HG03280 (cell line): ENCODE data around the gene PDE4B.
"Not testable (repeated sequence)": the region's sequence is repeated elsewhere in the genome, so short reads cannot be mapped to it uniquely, and the experiment has no call there.

Experiments used
- ATAC-seq: cut with Tn5 transposase; IDR thresholded peaks from one replicate; pipeline ENCODE4 v1.9.1; 2021; ENCODE audit warnings: mild to moderate bottlenecking, moderate library complexity; ENCODE audit not compliant: unreplicated experiment

Gene PDE4B

DNA sequence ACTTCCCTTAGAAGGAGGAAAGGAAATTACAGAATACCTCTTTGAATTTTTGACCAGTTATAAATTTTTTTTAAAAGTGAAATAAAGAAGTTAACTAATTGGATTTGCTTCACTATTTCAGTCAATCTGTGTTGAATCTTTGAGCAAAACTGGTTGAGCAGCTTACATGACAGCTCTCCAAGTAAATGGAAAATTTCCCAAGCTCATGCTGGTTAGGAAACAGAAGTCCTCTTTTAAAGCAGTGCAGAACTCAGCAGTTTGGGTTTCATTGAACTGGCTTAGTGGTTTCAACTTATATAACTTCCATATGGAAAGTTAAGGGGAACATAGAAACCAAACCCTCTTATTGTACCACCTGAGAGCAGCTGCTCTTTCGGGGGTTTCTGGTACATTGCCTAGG is 250.5 kb downstream of the PDE4B start:
- ATAC-seq = no peak

DNA sequence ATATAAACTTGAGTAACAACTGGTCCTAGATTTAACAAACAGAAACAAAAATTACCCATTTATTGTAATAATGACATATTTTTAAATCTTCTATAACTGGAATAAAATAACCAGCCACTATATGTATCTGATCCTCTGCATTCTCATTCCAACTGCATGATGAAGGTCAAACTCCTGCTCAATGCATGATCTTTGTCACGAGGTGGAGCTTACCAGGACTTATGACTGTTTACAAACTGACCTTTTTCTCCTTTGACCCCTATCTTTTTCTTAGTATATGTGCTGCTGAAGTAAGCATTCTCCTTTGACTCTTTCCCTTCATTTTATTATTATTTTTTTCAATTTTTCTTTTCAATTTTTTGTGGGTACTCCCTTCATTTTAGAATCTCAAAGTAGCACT is 252.2 kb downstream of the PDE4B start:
- no peak for ATAC-seq

DNA sequence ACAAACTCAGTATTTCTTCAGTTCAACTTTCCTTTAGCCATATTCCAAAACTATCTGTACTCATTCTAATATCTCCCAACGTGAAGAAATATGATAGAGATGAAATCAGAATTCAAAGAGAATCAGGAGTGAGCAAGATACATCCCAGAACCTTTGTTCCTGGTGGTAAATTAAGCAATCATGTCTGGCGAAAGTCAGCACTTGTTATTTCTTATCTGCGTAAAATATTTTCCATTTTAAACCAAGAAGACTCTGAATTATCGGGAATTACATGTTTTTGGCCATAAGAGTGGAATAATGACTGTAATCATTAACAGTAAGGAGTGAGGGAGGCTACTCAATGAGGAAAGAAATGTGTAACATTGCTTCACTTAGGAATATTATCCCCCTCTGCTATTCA is 253.7 kb downstream of the PDE4B start:
- ATAC-seq = no peak

DNA sequence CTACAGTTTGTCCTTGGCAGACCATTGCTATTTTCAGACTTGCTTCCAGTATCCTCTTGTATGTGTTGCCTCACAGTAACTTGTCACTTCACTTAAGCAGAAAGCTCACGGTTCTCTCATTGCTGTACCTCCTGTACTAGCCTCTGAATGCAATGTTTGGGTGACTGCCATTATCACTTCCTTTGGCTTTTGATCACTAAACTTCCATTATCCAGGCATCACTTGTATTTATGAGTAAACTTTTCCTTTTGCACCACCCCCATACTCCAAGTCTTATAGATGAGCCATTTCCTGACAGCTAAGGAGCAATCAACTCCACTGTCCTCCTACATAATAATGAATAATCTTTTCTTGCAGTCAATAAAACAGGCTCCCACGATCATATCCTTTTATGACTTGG is 255.3 kb downstream of the PDE4B start:
- ATAC-seq = no peak

DNA sequence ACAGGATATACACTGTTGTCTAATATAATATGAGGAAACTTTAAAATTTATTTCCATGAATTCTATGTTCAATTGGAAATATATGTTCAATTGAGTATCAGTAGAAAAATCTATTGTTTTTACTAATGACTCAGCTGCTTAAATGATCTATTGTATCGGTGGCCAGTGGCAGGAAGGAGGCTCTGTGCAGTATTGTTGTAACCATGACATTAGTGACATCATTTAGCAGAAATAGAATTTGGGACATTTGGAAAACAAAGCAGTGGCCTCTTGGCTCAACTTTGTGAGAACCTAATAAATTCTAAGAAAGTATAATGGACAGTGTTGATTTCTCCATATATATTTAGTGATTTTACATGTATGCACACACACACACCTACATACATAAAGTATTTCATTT is 257.4 kb downstream of the PDE4B start:
- no peak for ATAC-seq

DNA sequence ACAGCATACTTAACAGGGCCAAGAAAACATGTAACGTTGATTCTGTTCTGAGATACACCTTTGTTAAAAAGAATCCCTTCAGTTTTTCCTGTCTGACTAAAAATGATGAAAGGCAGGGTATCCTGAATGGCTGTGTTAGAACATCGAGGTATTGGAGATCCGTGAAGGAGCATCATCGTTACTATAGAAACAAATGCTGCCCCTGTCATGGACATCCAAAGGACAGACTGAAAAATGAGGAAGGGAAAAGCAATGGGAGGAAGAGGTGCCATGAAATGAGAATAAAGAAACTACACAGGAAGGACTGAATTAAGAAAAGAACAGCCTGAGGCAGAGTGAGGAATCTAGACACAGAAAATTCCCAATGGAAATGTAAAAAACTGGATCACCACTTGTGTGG is 257.9 kb downstream of the PDE4B start:
- ATAC-seq = no peak

DNA sequence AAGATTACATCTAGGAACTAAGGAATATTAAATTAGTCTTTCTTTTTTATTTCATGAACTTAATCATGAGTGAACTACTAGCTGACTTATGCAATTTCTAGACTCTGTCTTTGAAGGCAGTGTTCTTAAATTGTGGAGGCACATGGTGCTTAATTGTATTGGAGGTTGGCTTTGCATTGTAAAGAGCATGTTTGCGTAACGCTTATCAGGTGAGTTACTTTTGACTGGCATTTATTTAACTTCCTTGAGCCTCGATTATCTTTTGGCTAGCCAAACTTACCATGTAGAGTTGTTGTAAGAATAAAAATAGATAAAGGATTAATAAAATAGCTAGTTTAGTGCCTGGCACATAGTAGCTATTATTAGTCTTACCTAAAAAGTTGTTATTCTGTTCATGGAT is 262.4 kb downstream of the PDE4B start:
- no peak for ATAC-seq

DNA sequence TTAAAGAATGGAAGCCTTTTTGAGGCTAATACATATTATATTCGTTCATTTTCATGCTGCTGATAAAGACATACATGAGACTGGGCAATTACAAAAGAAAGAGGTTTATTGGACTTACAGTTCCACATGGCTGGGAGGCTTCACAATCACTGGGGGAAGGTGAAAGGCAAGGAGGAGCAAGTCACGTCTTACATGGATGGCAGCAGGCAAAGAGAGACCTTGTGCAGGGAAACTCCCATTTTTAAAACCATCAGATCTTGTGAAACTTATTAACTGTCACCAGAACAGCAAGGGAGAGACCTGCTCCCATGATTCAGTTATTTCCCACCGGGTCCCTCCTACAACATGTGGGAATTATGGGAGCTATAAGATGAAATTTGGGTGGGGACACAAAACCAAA is 264.8 kb downstream of the PDE4B start:
- ATAC-seq = not testable (repeated sequence)

DNA sequence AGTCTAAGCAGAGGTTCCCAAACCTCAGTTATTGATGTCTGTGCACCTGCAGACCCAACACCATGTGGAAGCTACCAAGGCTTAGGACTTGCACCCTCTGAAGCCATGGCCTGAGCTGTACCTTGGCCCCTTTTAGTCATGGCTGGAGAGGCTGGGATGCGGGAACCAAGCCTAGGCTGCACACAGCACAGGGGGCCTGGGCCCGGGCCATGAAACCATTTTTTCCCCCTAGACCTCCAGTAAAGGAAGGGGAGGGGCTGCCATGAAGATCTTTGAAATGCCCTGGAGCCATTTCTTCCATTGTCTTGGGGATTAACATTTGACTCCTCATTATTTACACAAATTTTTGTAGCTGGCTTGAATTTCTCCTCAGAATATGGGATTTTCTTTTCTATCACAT is 265.9 kb downstream of the PDE4B start:
- no peak for ATAC-seq

DNA sequence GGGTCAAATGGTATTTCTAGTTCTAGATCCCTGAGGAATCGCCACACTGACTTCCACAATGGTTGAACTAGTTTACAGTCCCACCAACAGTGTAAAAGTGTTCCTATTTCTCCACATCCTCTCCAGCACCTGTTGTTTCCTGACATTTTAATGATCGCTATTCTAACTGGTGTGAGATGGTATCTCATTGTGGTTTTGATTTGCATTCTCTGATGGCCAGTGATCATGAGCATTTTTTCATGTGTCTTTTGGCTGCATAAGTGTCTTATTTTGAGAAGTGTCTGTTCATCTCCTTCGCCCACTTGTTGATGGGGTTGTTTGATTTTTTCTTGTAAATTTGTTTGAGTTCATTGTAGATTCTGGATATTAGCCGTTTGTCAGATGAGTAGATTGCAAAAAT is 274.5 kb downstream of the PDE4B start:
- not testable (repeated sequence) for ATAC-seq

DNA sequence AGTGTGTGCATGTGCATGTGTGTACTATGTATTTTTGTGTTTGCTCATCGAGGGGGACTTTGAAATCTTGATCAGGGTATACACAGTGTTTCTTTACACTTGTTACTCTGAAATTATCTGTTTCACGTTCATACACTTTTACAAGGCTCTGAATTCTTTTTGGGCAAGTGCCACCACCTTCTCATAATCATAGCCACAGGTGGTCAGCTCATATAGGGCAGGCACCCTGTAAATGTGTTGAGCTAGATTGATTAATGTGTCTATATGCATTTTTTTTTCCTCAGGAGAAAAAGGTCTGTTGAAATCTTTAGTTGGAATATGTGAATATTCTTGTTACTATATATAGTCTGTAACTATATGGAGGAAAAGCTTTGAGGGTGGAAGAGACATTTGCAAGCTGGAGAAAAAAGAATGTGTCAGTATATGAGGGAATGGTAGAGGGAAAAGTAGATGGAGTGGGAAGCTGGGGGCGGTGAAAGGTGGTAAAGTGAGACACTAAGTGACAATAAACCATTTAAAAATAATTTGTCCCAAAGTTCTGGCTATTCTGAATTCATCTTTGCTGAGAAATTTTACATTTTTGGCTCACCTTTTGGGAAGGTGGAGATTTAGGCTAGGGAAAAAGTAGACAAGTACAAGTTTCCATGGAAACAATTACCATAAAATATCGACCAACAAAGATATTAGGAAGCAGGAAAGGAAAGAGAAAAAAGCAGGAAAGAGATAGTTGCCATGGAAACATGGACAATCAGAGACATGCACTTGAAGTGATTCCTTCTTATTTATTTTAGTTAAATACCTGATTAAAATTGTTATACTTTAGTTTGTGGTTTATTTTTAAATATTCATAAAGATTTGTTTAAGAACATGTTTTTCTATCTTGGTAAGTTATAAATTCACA is 277.5 kb downstream of the PDE4B start:
- ATAC-seq = no peak

DNA sequence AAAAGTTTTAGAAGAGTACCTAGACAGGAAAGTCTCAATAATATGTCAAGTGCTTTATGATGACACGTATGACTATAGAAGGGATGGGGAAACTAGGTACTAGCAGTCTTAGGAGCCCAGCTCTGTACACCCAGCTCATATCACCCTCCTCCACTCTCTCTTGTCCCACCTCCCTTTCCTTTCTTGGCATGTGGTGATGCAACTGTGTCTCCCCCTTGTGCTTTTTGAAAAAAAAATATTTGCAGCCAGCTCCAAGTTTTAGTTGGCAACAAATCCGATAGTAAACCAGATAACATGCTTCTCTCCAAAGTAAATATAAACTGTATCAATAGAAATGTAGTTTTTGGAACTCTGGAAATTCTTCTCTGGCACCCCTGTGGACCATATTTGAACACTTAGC is 280.7 kb downstream of the PDE4B start:
- no peak for ATAC-seq

DNA sequence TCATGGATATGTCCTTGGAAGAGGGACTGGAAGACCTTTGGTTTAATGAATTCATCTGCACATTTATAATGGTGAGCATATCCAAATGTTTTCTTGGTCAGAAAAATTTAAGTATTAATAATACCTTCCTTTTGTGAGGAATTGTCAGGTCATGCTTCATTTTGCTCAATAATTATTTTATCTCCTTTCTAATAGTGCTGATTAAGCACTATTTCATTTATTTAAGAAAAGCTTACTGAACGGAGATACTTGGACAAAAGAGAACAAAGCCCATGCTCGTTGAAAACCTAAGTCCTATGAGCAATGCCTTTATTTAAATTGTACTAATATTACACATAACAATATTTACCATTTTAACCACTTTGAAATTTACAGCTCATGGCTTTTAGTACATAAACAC is 281.5 kb downstream of the PDE4B start:
- no peak for ATAC-seq

DNA sequence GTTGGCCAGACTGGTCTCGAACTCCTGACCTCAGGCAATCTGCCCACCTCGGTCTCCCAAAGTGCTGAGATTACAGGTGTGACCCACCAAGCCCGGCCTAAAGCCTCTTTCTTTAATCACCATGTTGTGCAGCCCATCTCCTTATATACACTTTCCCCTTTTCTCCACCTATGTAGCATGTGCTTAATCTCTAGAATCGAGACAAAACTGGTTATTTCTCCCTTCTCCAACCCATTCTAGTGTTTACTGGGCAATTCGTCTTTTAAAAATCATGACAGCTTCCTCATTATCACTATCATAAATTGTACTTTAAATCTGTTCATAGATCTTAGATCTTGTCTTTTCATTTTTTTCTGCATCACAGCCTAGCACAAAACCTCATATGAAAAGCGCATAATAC is 285.7 kb downstream of the PDE4B start:
- ATAC-seq = no peak

DNA sequence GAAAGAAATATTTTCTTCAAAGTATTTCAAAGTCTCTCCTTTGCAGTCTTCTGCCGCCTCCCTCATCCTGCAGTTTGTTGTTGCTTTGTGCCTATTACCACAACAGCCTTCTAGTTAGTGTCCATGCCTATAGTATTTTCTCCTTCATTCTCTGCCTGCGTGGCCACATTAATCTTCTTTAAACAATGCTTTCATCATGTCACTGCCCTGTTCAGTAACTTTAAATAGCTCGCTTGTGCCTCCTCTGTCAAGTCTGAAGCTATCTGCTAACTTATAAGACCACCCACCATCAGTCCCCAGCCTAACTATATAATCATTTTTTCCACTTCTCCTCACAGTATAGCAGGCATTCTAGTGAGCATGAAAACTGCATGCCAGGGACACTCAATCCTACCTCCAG is 290.3 kb downstream of the PDE4B start:
- ATAC-seq = no peak

DNA sequence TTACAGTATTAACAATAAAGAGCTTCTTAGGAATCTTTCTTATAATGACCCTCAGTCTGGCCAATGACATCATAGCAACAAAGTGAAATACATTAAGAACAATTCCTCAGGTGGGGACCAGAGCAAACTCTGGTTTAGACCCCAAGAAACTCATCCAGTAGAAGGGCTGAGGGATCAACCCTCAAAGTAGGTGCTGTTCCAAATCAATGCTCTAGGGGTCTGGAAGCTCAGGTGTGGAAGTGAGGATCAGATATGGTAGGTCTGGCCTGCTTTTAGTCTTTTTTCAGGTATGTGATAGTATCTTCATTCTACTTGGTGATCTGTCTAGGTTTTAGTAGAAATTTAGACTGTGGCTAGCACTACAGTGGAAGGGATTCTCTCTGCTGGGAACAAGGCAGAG is 291.7 kb downstream of the PDE4B start:
- no peak for ATAC-seq

DNA sequence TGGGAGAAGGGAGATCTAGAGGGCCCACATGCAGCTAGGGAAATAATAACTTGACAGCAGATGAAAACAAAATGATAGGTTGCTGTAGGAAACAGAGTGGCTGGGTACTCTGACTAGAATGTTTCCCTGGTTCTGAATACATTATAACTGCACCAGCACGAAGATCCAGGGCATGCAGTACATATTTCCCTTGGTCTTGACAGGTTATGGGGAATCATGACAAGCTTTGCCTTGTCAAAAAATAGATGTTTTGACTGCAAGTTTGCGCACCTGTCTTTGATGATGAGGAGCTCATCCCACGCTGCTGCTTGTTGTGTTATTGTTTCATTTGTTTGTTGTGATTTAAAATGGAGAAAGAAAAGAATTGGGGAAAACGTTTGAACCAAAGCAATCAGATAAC is 292.9 kb downstream of the PDE4B start:
- no peak for ATAC-seq

DNA sequence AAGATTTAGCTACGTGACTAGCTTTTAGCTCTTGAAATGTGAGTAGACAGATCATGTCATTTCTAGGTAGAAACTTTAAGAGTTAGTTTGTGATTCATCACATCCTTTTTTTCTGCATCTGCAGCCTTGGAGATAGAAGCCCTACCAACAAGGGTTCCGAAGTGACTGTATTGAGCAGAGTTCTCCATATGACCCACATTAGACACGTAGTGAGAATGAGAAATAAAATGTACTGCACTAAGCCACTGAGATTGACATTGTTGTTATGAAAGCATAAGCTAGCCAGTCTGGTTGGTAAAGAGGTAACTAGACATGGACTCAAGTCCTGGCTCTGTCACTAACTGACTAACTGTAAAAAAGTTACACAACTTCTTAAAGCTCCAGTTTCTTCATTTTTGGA is 296.1 kb downstream of the PDE4B start:
- ATAC-seq = no peak

DNA sequence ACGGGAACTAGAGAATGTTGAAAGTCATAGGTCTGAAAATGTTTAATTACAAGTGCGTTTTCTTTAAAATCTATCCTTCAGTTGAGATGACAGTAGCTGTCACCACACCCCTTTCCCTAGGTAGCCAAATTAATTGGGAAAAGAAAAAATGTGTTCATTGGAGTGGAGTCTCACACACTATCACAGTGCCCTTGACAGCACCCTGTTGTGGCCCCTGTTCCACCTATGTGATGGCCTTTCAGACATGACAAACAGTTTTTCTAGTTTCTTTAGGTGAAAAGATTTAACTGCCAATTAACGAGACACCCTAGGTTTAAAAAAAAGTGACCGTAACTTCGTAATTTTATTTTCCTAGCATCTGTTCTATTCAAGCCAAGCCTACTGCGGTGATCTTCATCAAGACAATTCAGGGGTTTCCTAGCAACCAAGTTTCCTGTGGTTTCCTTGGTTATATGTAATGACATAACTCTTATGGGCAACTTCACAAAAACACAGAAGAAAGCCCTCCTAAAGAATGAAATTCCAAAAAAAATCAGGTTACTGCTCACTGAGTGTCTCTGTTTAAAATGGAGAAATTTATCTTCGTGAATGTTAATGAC is 298.3 kb downstream of the PDE4B start:
- ATAC-seq = no peak

DNA sequence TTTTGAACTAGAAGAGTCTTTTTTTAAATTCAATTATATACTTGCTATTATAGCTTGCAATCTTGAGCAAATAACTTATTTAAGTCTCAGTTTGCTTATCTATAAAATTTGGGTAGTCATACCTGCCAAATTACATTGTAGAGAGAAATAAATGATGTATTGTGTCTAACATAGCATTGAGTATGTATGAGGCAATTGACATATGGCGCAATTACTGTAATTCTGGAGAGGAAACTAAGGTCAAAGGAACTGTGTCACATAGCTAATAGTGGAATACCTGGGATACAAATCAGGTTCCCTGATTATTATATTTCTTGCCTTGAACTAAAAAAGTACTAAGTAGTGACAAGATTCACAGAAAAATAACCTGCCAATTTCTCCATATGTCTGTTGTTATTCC is 302.5 kb downstream of the PDE4B start:
- ATAC-seq = no peak

DNA sequence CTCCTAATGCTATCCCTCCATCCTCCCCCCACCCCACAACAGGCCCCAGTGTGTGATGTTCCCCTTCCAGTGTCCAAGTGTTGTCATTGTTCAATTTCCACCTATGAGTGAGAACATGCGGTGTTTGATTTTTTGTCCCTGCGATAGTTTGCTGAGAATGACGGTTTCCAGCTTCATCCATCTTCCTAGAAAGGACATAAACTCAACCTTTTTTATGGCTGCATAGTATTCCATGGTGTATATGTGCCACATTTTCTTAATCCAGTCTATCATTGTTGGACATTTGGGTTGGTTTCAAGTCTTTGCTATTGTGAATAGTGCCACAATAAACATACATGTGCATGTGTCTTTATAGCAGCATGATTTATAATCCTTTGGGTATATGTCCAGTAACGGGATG is 308.3 kb downstream of the PDE4B start:
- not testable (repeated sequence) for ATAC-seq

DNA sequence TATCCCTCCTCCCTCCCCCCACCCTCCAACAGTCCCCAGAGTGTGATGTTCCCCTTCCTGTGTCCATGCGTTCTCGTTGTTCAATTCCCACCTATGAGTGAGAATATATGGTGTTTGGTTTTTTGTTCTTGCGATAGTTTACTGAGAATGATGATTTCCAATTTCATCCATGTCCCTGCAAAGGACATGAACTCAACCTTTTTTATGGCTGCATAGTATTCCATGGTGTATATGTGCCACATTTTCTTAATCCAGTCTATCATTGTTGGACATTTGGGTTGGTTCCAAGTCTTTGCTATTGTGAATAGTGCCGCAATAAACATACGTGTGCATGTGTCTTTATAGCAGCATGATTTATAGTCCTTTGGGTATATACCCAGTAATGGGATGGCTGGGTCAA is 311.4 kb downstream of the PDE4B start:
- not testable (repeated sequence) for ATAC-seq

DNA sequence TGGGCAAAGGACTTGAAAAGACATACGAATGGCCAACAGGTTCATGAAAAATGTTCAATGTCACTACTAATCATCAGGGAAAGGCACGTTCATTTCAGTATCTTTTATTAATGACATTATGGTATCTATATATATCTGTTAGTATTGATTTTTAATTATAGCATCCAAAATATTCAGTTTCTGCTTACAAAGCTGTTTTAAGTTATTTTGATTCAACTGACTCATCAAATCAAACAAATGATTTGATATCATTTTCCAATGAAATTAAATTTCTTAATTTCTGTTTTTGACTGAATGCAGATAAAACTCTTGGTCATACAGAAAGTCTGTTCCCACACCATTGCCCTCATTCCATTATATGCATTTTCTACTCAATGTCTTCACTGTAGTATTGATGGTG is 315.9 kb downstream of the PDE4B start:
- ATAC-seq = no peak
